ENCODE results near the gene SLC16A2. TPM values are rescaled to one million over a fixed set of nuclear protein-coding genes. Genes with fewer than 3 reads are reported as not detected.
"Not testable (repeated sequence)": the region's sequence is repeated elsewhere in the genome, so short reads cannot be mapped to it uniquely, and the experiment has no call there.

SLC16A2 gene
- total RNA-seq, 3 donors from 2014 or later, result 4.8 to 10.8 (median 6.6) TPM

GRCh38 chrX:74458736-74459135, 37.4 kb downstream of the SLC16A2 start:
- no peak for TF ChIP-seq POLR2AphosphoS5 (IDR thresholded peaks at IDR 0.05)
- no peak for TF ChIP-seq POLR2A (IDR thresholded peaks at IDR 0.05)
- TF ChIP-seq CTCF (IDR thresholded peaks at IDR 0.05), result no peak
- no peak overlapping the region for H3K4me3 ChIP-seq
- peaks cover 0 to 37% of the 10 kb centered on the region in 2 donors for H3K27me3 ChIP-seq
- no peak for DNase-seq (ENCODE audit: low spot score in 2 of 2)
- no peaks in the 10 kb centered on the region for H3K4me1 ChIP-seq
- no peaks in the 10 kb centered on the region for H3K36me3 ChIP-seq
- intact Hi-C loops (cut with DNase I; ENCODE audit: low total_unique reads), result no loop called here
- H3K27ac ChIP-seq, result no peak overlapping the region
- H3K9me3 ChIP-seq, result no peaks in the 10 kb centered on the region

- Histone ChIP-seq H3K4me1 (no peaks in the 10 kb centered on the region), H3K9me3 (no peaks in the 10 kb centered on the region), H3K4me3 (no peak overlapping the region), H3K27me3 (peaks cover 0 to 33% of the 10 kb centered on the region in 2 donors), H3K27ac (no peak overlapping the region), H3K36me3 (no peaks in the 10 kb centered on the region)
- no peak for DNase-seq (ENCODE audit: low spot score in 2 of 2)
- no peak for TF ChIP-seq POLR2A (IDR thresholded peaks at IDR 0.05)
- TF ChIP-seq POLR2AphosphoS5 (IDR thresholded peaks at IDR 0.05), result no peak
- TF ChIP-seq CTCF (IDR thresholded peaks at IDR 0.05), result no peak
- intact Hi-C loops (cut with DNase I; ENCODE audit: low total_unique reads), result no loop called here
Measured at GRCh38 chrX:74461384-74461783, 40.1 kb downstream of the SLC16A2 start.

- no peaks in the 10 kb centered on the region for H3K4me1 ChIP-seq
- peaks cover 0 to 18% of the 10 kb centered on the region in 2 donors for H3K27me3 ChIP-seq
- no peak overlapping the region for H3K4me3 ChIP-seq
- no peaks in the 10 kb centered on the region for H3K36me3 ChIP-seq
- no peaks in the 10 kb centered on the region for H3K9me3 ChIP-seq
- no peak overlapping the region for H3K27ac ChIP-seq
- TF ChIP-seq CTCF (IDR thresholded peaks at IDR 0.05) (no peak), POLR2A (IDR thresholded peaks at IDR 0.05) (no peak), POLR2AphosphoS5 (IDR thresholded peaks at IDR 0.05) (no peak)
- intact Hi-C loops (cut with DNase I; ENCODE audit: low total_unique reads), result no loop called here
- no peak for DNase-seq (ENCODE audit: low spot score in 2 of 2)
Measured at GRCh38 chrX:74464722-74465121, 43.4 kb downstream of the SLC16A2 start.

- H3K36me3 ChIP-seq, result no peaks in the 10 kb centered on the region
- peaks cover 0 to 22% of the 10 kb centered on the region in 2 donors for H3K27me3 ChIP-seq
- intact Hi-C loops (cut with DNase I; ENCODE audit: low total_unique reads), result no loop called here
- H3K4me1 ChIP-seq, result no peaks in the 10 kb centered on the region
- H3K9me3 ChIP-seq, result peaks cover 0 to 6% of the 10 kb centered on the region in 2 donors
- TF ChIP-seq CTCF (IDR thresholded peaks at IDR 0.05) (no peak), POLR2AphosphoS5 (IDR thresholded peaks at IDR 0.05) (no peak), POLR2A (IDR thresholded peaks at IDR 0.05) (no peak)
- H3K4me3 ChIP-seq, result no peak overlapping the region
- no peak for DNase-seq (ENCODE audit: low spot score in 2 of 2)
- no peak overlapping the region for H3K27ac ChIP-seq
Measured at GRCh38 chrX:74465424-74465823, 44.1 kb downstream of the SLC16A2 start.

- intact Hi-C loops (cut with DNase I; ENCODE audit: low total_unique reads), result no loop called here
- H3K27me3 ChIP-seq, result peaks cover 0 to 12% of the 10 kb centered on the region in 2 donors
- H3K4me1 ChIP-seq, result no peaks in the 10 kb centered on the region
- no peak overlapping the region for H3K27ac ChIP-seq
- peaks cover 0 to 6% of the 10 kb centered on the region in 2 donors for H3K9me3 ChIP-seq
- no peak overlapping the region for H3K4me3 ChIP-seq
- no peak for DNase-seq (ENCODE audit: low spot score in 2 of 2)
- TF ChIP-seq CTCF (IDR thresholded peaks at IDR 0.05) (no peak), POLR2AphosphoS5 (IDR thresholded peaks at IDR 0.05) (no peak), POLR2A (IDR thresholded peaks at IDR 0.05) (no peak)
- H3K36me3 ChIP-seq, result no peaks in the 10 kb centered on the region
Measured at GRCh38 chrX:74467656-74468055, 46.4 kb downstream of the SLC16A2 start.

GRCh38 chrX:74473116-74473515, 51.8 kb downstream of the SLC16A2 start:
- intact Hi-C loops (cut with DNase I; ENCODE audit: low total_unique reads); H3K36me3 ChIP-seq; DNase-seq (ENCODE audit: low spot score in 2 of 2); H3K9me3 ChIP-seq; H3K4me3 ChIP-seq; H3K4me1 ChIP-seq; H3K27me3 ChIP-seq; H3K27ac ChIP-seq: not testable (repeated sequence)
